Erythroblast (primary cell): ENCODE measurements around the gene PPP6R2.
"Not testable (repeated sequence)": the region's sequence is repeated elsewhere in the genome, so short reads cannot be mapped to it uniquely, and the experiment has no call there.

Source experiments
- DNase-seq, 2 experiments: peaks; one replicate each; lab custom pipeline; 2025; lab: John Stamatoyannopoulos, UW
- GATA1 ChIP-seq: IDR thresholded peaks from 2 replicates; pipeline ENCODE4 v1.6.1; 2011; ENCODE audit warnings: low read depth, mild to moderate bottlenecking, control low read depth, low read length, moderate library complexity
- POLR2A ChIP-seq: IDR thresholded peaks from 2 replicates; pipeline ENCODE4 v1.6.1; 2011; ENCODE audit warnings: mild to moderate bottlenecking, low read length

The PPP6R2 gene

DNA sequence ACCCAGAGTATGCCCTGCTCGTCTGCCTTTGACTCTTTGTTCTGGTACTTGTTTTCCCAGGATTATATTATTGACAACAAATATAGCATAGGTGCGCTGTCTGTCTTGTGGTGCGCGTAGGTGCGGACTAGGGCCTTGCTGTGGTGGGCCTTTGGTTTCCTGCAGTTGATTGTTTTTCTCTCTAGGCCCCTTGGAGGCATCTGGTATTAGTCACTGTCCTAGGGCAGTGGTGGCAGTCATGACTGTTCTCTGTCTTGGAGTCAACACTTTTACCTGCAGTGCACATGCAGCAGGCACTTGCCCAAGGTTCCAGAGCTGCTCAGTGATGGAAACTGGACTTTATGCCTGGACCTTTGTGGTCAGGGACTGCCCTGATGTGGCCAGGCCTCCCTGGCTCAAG, 18.6 kb downstream of the PPP6R2 start:
- no peak for DNase-seq
- TF ChIP-seq GATA1 (no peak), POLR2A (no peak)

DNA sequence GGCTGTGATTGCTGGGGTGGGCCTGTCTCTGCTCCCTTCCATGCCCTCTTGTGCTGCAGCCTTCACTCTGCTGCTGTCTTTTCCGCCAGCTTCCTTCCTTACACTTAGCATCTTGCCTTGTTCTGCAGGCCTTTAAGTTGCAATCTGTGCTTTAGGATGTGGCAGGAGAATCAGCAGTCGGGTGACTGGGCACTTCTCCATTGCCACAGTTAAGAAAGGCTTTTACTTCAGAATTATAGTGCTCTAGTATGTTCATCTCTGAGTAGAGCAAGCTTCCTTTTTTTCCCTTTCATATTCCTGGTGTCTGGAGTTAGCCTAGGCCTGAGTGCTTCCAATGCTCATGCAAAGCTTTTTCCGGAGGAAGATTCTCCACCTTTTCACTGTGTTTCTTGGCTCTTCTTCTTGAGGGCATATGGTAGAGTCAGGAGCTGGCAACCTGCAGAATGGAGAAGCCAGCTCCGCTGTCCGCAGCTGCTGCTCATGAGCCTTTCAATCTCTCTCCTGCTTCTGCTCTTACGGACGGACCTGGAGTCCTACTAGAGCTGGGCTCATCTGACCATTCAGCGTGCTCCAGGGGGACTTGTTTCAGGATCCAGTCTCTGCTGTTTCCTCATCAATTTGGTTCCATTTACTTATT, 20.2 kb downstream of the PPP6R2 start:
- TF ChIP-seq POLR2A (no peak), GATA1 (no peak)
- no peak for DNase-seq

DNA sequence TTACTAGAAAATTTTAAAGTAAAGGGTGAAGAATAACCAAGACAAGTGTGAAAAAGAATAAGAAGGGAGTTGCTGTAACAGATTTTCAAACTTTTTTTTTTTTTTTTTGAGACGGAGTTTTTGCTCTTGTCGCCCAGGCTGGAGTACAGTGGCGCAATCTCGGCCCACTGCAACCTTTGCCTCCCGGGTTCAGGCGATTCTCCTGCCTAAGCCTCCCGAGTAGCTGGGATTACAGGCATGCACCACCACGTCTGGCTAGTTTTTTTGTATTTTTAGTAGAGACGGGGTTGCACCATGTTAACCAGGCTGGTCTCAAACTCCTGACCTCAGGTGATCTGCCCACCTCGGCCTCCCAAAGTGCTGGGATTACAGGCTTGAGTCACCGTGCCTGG, 20.7 kb downstream of the PPP6R2 start:
- not testable (repeated sequence) for DNase-seq

DNA sequence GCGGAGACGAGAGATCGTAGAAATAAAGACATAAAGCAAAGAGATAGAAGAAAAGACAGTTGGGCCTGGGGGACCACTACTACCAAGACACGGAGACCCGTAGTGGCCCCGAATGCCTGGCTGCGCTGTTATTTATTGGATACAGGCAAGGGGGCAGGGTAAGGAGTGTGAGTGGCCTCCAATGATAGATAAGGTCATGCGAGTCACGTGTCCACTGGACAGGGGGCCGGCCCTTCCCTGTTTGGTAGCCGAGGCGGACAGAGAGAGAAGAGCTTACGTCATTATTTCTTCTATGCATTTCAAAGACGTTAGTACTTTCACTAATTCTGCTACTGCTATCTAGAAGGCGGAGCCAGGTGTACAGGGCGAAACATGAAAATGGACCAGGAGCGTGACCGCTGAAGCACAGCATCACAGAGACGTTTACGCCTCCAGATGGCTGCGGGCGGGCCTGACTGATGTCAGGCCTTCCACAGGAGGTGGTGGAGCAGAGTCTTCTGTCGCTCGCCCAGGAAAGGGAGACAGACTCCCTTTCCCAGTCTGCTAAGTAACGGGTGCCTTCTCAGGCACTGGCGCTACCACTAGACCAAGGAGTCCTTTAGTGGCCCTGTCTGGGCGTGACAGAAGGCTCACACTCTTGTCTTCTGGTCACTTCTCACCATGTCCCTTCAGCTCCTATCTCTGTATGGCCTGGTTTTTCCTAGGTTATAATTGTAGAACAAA, 24.8 kb downstream of the PPP6R2 start:
- no peak for DNase-seq
- no peak for TF ChIP-seq POLR2A
- TF ChIP-seq GATA1, result no peak

DNA sequence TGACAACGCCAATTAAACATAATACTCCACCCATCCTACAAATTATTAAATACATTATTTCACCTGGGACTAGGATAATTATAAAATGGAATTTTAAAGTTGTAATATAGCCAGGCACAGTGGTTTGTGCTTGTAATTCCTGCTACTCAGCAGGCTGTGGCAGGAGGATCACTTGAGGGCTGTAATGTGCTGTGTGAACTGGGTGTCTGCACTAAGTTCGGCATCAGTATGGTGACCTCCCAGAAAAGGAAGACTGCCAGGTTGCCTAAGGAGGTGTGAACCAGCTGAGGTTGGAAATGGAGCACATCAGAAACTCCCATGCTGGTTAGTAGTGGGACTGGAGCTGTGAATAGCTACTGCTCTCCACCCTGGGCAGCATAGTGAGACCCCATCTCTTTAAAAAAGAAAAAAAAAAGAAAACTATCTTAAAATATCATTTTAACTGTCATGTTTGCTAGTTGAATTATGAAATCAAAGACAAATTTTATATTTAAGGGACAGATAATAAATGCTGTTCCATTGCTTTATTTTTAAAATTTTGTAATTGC, 28.0 kb downstream of the PPP6R2 start:
- no peak for DNase-seq
- no peak for TF ChIP-seq POLR2A
- no peak for TF ChIP-seq GATA1

DNA sequence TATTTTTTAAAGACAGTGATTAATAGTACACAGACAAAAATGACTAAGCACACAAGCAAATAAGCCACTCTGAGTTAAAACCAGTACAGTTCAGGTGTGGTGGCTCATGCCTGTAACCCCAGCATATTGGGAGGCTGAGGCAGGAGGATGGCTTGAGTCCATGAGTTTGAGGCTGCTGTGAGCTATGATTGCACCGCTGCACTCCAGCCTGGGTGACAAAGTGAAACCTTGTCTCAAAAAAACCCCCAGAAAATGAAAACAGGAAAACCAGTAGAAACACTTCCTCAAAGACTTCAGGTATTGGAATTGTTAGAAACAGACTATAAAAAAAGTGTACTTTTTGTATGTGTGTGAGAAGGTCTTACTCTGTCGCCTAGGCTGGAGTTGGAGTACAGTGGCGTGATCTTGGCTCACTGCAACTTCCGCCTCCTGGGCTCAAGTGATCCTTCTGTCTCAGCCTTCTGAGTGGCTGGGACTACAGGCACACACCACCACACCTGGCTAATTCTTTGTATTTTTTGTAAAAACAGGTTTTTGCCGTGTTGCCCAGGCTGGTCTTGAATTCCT, 33.0 kb downstream of the PPP6R2 start:
- DNase-seq, result no peak
- TF ChIP-seq GATA1, result no peak
- no peak for TF ChIP-seq POLR2A

DNA sequence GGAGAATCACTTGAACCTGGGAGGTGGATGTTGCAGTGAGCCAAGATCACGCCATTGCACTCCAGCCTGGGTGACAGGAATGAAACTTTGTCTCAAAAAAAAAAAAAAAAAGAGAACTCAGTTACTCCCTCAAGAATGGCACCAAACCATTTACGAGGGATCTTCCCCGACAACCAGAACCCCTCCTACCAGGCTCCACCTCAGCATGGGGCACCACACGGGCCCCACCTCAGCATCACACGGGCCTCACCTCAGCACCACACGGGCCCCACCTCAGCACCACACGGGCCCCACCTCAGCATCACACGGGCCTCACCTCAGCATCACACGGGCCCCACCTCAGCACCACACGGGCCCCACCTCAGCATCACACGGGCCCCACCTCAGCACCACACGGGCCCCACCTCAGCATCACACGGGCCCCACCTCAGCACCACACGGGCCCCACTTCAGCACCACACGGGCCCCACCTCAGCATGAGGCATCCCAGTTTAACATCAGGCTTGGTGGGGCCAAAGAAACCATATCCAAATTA, 38.0 kb downstream of the PPP6R2 start:
- not testable (repeated sequence) for DNase-seq

DNA sequence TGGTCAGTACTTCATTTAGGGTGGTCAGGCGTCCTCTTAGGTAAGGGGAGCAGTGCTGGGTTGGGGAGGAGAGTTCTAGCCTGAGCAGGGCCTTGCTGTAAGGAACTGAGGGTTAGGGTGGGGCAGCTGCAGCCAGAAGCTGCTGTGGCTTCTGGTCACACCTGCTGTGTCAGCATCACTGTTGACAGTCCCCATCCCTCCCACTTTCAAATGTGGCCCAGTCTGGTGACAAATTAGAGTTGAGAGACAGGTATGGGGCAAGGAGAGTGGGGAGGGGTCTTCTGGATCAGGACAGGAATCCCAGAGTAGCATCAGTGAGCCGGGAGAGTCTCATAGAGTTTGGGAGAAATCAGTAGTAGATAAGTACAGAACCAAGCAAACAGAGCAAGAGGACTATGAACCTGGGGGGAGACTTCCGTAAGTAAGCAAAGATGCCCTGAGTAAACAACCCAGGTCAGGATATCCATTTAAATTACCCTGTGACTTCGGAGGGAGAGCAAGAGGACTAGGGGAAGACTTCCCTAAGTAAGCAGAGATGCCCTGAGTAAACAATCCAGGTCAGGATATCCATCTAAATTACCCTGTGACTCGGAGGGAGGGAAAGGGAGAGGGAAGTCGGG, 53.7 kb downstream of the PPP6R2 start:
- no peak for DNase-seq

DNA sequence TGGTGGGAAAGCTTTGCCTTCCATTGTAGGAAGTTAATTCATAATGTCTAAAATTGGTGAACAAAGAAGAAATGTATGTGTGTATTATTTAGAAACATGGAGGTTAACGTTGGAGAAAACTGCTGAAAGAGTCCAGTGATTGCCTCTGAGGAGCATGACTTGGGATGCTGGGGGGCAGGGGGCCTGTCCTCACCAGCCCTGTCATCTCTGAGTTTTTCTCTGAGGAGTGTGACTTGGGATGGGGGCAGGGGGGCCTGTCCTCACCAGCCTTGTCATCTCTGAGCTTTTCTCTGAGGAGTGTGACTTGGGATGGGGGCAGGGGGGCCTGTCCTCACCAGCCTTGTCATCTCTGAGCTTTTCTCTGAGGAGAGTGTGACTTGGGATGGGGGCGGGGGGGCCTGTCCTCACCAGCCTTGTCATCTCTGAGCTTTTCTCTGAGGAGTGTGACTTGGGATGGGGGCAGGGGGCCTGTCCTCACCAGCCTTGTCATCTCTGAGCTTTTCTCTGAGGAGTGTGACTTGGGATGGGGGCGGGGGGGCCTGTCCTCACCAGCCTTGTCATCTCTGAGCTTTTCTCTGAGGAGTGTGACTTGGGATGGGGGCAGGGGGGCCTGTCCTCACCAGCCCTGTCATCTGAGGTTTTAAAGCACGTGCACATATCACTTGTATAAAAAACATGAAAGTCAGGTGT, 54.4 kb downstream of the PPP6R2 start:
- DNase-seq, result not testable (repeated sequence)

More for the DNA sequence above, 53.7 kb downstream of the PPP6R2 start:
- TF ChIP-seq GATA1 (no peak), POLR2A (no peak)

DNA sequence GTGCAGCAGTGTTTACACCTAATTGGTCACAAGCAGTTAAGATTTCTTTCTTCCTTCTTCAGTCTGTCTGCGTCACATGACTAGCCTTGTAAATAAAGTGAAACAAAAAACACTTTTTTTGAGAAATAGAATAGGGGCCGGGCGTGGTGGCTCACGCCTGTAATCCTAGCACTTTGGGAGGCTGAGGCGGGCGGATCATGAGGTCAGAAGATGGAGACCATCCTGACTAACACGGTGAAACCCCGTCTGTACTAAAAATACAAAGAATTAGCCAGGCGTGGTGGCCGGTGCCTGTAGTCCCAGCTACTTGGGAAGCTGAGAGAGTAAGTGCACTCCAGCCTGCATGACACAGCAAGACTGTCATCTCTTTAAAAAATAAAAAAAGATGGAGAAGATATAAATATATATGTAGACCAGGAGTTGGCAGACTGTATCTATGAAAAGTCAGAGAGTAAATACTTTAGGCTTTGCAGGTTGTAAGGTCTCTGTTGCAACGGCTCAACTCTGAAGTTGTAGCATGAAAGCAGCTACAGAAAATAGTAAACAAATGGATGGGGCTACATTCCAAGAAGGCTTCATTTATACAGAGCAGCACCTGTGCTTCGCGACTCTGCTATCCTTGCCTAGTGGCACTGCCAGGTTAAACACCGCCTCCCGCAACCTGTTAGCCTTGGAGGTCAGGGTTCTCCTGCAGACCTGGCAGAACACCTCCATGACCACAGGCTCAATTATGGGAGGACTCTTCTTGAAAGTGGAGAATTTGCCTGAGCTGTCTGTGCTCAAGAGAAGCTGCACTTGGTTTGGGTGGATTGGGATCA, 55.9 kb downstream of the PPP6R2 start:
- no peak for DNase-seq
- TF ChIP-seq GATA1 (no peak), POLR2A (no peak)

DNA sequence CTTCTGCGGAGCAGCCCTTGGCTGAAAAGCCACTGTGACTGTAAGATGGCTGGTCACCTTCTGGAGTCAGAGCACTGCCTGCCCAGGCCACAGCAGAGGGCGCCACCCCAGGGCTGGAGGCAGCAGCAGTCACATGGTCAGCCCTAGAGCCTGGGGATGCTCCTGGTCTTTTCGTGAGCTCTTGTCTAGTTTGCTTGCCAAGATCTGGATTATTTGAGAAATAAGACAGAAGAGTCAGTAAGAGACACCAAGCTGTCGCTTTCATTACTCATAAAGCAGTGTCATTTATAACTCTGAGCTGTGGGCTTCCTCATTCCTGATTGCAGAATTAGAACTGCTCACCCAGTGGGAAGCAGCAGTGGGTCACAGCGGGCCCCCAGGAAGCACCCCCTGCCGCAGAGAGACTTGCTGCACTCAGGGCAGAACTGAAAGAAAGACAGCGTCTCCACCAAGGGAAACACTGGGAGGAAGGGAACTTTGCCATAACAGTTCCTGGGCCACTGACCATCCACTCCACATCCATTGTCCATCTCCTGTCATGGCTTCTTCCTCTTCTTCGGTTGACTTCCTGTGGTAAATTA, 56.7 kb downstream of the PPP6R2 start:
- peak; percentile 49 to 57 for DNase-seq

DNA sequence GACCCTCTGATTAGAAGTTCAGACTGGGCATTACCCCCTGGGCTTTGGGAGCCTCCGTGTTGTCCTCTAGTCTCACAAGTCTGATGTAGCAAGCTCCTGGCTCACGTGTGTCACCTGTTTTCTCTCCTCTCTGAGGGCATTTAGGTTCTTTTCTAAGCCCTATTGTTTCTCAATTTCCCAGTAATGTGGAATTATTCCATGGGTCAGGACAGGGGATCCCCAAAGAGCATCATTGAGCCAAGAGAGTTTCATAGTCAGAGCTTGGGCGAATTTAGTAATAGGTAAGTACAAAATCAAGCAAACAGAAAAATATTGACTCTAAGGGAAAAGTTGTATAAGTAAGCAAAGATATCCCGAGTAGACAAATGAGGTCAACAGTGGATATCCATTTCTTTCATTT, 57.3 kb downstream of the PPP6R2 start:
- no peak for DNase-seq
- TF ChIP-seq POLR2A, result no peak
- no peak for TF ChIP-seq GATA1

More for the DNA sequence above, 56.7 kb downstream of the PPP6R2 start:
- TF ChIP-seq GATA1 (no peak), POLR2A (no peak)
